OCI-LY3 (cell line): ENCODE results near the gene PDHX.

Source experiments
- H2AFZ ChIP-seq: fragments of 200-600, 300-600 bp; shearing (Covaris generic); 2 replicates; pipeline ENCODE4 v1.6.0; 2014; ENCODE audit warnings: antibody characterized with exemption, low read depth, low read length
- H3K27ac ChIP-seq: fragments of 200-600, 300-600 bp; sonication (generic); 2 replicates; pipeline ENCODE4 v1.5.1; 2014; ENCODE audit warnings: mild to moderate bottlenecking, low read length, moderate library complexity, mixed read lengths
- H3K27me3 ChIP-seq: fragments of 200-600, 300-600 bp; sonication (generic); 2 replicates; pipeline ENCODE4 v1.6.1; 2014; ENCODE audit warnings: low read depth, low read length, mixed read lengths
- H3K36me3 ChIP-seq: fragments of 200-600, 300-600 bp; sonication (generic); replicated peaks from 2 replicates; pipeline ENCODE3; 2014; ENCODE audit warnings: low read depth, low read length, mixed read lengths
- H3K4me1 ChIP-seq: fragments of 300-600, 200-600 bp; sonication (generic); 2 replicates; pipeline ENCODE4 v1.6.1; 2014; ENCODE audit warnings: low read length, mixed read lengths
- H3K4me2 ChIP-seq: fragments of 200-600, 300-600 bp; sonication (generic); 2 replicates; pipeline ENCODE4 v1.6.1; 2014; ENCODE audit warnings: low read length, mixed read lengths
- H3K4me3 ChIP-seq: fragments of 300-600, 200-600 bp; sonication (generic); 2 replicates; pipeline ENCODE4 v1.5.1; 2014; ENCODE audit warnings: antibody characterized with exemption, mild to moderate bottlenecking, low read length, moderate library complexity
- H3K79me2 ChIP-seq: fragments of 300-600, 200-600 bp; shearing (Covaris generic); 2 replicates; pipeline ENCODE4 v1.6.1; 2014; ENCODE audit warnings: mild to moderate bottlenecking, low read length, mixed read lengths
- H3K9ac ChIP-seq: fragments of 300-600, 200-600 bp; shearing (Covaris generic); 2 replicates; pipeline ENCODE4 v1.6.0; 2014; ENCODE audit warnings: mild to moderate bottlenecking, low read length, moderate library complexity
- H3K9me3 ChIP-seq: fragments of 200-600, 300-600 bp; shearing (Covaris generic); 2 replicates; pipeline ENCODE4 v1.6.1; 2014; ENCODE audit warnings: low read length, mixed read lengths; ENCODE audit not compliant: insufficient read depth
- H4K20me1 ChIP-seq: fragments of 200-600, 300-600 bp; sonication (generic); 2 replicates; pipeline ENCODE4 v1.6.1; 2016; ENCODE audit warnings: low read length, mixed read lengths; ENCODE audit not compliant: insufficient read depth
- CTCF ChIP-seq: fragments of 200-600, 300-600 bp; sonication (generic); IDR thresholded peaks from 2 replicates; pipeline ENCODE4 v1.5.1; 2014; ENCODE audit warnings: antibody characterized with exemption, low read length, low read depth
- EZH2phosphoT487 ChIP-seq: fragments of 200-600 bp; shearing (Covaris generic); IDR thresholded peaks from 2 replicates; pipeline ENCODE4 v1.6.1; 2018; ENCODE audit warnings: antibody characterized with exemption, mixed run types, low read depth

Gene PDHX

GRCh38 chr11:34936945-34937629 lies 20.7 kb downstream of the PDHX start:
- H3K4me2 ChIP-seq = no peak overlapping the region
- TF ChIP-seq EZH2phosphoT487 (no peak), CTCF (no peak)
- H2AFZ ChIP-seq = no peak overlapping the region
- no peaks in the 10 kb centered on the region for H3K79me2 ChIP-seq
- no peak overlapping the region for H3K4me3 ChIP-seq
- H4K20me1 ChIP-seq = no peaks in the 10 kb centered on the region
- peaks cover 8% of the 10 kb centered on the region; the same call in 1 of the 2 replicates for H3K4me1 ChIP-seq
- no peak overlapping the region for H3K9ac ChIP-seq
- H3K27ac ChIP-seq = no peak overlapping the region
- H3K27me3 ChIP-seq = no peaks in the 10 kb centered on the region
- H3K36me3 ChIP-seq = peaks cover 4% of the 10 kb centered on the region
- H3K9me3 ChIP-seq = no peaks in the 10 kb centered on the region

- Histone ChIP-seq H3K9me3 (no peaks in the 10 kb centered on the region), H3K36me3 (no peaks in the 10 kb centered on the region), H2AFZ (no peak overlapping the region), H3K4me3 (no peak overlapping the region), H3K27ac (no peak overlapping the region), H3K4me1 (peaks cover 8% of the 10 kb centered on the region; the same call in 1 of the 2 replicates), H3K79me2 (no peaks in the 10 kb centered on the region), H3K9ac (no peak overlapping the region), H3K4me2 (no peak overlapping the region), H4K20me1 (no peaks in the 10 kb centered on the region), H3K27me3 (no peaks in the 10 kb centered on the region)
- TF ChIP-seq EZH2phosphoT487 (no peak), CTCF (no peak)
Observed at GRCh38 chr11:34938611-34939010, 22.2 kb downstream of the PDHX start.

GRCh38 chr11:34940026-34940677 lies 23.7 kb downstream of the PDHX start:
- H2AFZ ChIP-seq = no peak overlapping the region
- no peak for TF ChIP-seq EZH2phosphoT487
- TF ChIP-seq CTCF = peak; percentile 47
- no peak overlapping the region for H3K4me2 ChIP-seq
- H3K4me1 ChIP-seq = peaks cover 8% of the 10 kb centered on the region; the same call in 1 of the 2 replicates
- no peaks in the 10 kb centered on the region for H4K20me1 ChIP-seq
- no peak overlapping the region for H3K4me3 ChIP-seq
- peaks cover 3% of the 10 kb centered on the region for H3K36me3 ChIP-seq
- no peaks in the 10 kb centered on the region for H3K27me3 ChIP-seq
- H3K9me3 ChIP-seq = no peaks in the 10 kb centered on the region
- H3K27ac ChIP-seq = no peak overlapping the region
- no peaks in the 10 kb centered on the region for H3K79me2 ChIP-seq
- H3K9ac ChIP-seq = no peak overlapping the region

GRCh38 chr11:34941688-34942087 lies 25.3 kb downstream of the PDHX start:
- TF ChIP-seq EZH2phosphoT487 = no peak
- Histone ChIP-seq H3K4me1 (peaks cover 8% of the 10 kb centered on the region; the same call in 1 of the 2 replicates), H4K20me1 (no peaks in the 10 kb centered on the region), H3K9me3 (no peaks in the 10 kb centered on the region), H3K27me3 (no peaks in the 10 kb centered on the region), H3K36me3 (peaks cover 3% of the 10 kb centered on the region), H3K9ac (no peak overlapping the region), H3K4me2 (no peak overlapping the region), H3K79me2 (no peaks in the 10 kb centered on the region), H3K4me3 (no peak overlapping the region), H3K27ac (no peak overlapping the region), H2AFZ (no peak overlapping the region)
